ENCODE results near the gene AATK.
"Not testable (repeated sequence)": the region's sequence is repeated elsewhere in the genome, so short reads cannot be mapped to it uniquely, and the experiment has no call there.

Gene AATK

DNA sequence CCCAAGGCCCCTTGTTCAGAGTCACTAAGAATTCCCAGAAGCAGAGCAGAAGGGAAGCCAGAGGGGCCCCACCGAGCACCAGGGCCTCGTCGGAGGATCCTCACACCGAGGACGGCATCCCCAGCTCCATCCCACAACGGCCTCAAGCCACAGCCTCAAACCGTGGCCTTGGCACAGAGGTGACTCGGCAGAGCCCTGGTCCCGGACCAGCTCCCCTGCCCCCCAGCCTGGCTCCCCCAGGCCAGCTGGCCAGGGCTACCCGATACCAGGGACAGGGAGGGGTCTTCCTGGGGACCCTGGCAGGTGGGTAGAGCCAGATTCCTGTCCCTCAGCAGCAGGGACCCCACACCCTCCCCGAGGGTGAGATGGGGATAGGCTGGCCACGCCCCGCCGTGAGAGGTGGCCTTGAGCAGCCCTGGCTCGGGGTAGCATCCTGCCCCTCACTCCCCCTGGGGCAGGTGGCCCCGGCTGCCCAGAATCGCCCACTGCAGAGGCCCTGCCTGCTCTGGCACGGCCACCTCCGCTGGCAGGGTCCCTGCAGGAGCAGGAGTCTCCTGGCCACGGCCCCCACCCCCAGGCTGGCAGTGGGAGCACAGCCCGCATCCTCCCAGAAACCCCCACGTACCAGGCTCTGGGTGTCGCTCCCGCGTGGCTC is 6.3 kb downstream of the AATK start:
- DNase-seq: no peak

- DNase-seq: no peak
Observed at GRCh38 chr17:81158688-81159590, 7.1 kb downstream of the AATK start.

- no peak for DNase-seq
Observed at GRCh38 chr17:81157848-81158687, 8.0 kb downstream of the AATK start.

GRCh38 chr17:81156866-81157805 is 8.9 kb downstream of the AATK start:
- no peak for DNase-seq

DNA sequence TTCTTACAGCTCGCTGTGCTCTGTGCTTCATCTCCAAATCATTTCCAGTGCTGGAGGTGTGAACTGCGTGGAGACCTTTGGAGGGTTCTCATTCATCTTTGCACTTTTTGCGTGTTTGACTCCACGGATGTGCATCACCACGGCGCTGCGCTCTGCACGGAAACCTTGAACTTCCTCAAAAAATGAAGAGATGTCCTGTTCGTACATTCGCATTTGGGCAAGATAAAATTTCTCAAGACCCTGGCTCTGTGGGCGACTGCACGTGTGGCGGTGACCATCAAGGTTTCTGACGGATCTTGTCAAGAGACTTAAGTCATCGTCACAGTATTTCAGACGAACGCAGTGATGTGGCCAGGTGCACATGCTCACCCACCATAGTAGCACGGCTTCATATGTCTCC is 11.1 kb downstream of the AATK start:
- no peak for DNase-seq

DNA sequence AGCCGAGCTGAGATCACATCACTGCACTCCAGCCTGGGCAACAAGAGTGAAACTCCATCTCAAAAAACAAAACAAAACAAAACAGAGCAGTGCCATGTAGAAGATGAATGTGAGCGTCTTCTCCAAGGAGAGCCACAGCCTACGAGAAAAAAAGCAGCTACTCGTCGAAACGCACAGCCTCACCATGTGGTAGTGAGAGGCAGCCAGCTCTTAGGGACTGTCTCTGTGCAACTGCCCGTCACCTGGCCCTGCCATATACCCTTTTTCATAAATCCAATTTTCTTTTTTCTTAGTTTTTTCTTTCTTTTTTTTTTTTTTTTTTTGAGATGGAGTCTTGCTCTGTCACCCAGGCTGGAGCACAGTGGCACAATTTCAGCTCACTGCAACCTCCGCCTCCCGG is 12.0 kb downstream of the AATK start:
- not testable (repeated sequence) for DNase-seq

DNA sequence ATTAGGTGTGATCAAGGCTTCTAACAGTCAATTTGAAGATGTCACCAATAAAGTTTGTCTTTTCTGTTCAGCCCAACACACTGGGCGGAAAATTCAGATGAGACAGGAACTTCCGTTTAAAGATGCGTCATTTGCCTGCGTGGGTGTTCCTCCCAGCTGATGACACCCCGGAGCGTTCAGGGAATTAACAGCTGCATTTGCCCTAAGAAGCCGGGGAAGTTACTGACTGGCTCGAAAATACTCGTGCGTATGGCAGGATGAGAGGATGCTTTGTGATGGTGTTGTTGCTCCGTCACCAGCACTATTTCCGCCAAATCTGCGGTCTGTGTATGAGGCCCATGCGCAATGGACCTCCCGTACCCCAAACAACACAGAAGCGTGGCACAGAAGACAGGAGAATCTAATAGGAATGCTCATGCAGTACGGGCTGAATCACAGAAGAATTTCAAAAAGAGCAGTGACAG is 12.6 kb downstream of the AATK start:
- no peak for DNase-seq

GRCh38 chr17:81152288-81152828 is 13.7 kb downstream of the AATK start:
- DNase-seq: no peak

- DNase-seq: no peak
Observed at GRCh38 chr17:81151278-81151677, 14.7 kb downstream of the AATK start.

DNA sequence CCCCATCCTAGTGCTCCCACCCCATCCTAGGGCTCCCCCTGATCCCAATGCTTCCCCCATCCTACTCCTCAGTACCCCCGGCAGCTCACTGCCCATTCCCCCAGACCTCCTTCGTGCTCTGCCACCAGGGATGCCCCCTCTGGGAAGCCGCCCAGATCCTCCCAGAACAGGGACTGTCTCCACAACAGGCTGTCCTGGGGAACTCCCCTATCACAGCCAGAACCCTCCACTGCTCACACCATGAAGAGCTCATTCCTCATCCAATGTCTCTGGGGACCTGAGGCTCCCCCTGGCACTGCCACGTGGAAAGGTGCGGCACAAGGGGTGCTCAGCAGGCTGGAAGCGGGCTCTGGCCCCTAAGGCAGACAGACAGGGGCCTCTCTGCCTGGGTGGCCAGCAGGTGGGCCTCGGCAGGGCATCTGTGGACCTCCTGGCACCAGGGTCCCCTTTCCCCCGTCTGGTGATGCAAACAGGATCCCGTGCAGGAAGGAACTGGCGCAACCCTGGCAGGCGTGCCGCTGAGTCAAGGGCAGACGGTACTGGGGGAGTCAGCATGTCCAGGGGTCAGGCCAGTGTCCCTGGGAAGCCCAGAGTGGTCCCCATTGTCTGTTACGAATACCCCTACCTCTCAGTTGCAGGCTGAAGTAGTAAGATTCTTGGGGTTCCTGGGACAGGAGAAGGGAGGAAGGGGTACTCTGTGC is 15.5 kb downstream of the AATK start:
- no peak for DNase-seq

DNA sequence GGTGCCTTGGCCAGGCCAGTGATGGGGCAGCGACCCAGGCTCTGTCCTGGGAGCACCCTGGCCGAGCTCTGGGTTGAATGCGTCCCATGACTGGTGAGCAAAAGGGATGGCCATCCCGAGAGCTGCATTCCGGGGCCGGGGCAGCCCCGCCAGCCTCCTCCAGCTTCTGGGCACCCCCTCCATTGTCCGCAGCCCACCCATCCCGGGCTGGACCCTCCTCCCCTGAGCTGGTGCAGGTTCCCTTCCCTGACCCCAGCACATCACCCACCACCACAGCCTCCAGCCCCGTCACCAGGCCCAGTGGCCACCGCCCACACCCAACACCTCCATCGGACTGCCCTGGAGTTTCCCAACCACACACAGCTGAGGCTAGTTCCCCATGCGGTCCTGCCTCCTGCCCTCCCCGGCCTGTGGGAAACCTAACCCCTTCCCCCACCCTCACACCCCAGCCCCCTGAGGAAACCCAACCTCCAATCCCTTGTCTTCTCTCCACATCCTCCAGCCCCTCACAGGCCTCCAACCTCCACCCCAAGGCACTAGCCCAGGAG is 17.0 kb downstream of the AATK start:
- DNase-seq: no peak

GRCh38 chr17:81148571-81148970 is 17.4 kb downstream of the AATK start:
- no peak for DNase-seq

DNA sequence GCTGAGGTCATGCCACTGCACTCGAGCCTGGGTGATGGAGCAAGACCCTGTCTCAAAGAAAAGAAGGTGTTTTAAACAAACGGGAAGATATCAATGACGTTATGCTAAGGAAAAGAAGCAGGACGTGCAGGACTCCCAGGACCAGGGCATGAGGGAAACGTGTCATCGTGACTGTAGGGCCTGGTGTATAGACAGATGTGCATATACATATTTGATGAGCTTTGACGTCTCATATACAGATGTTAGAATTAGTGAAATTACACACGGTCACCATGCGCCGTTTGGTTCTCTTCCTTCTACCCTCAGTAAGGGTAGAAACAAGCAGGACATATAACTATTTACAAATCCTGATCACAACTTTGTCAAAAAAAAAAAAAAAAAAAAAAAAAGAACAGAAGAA is 18.3 kb downstream of the AATK start:
- no peak for DNase-seq

GRCh38 chr17:81146208-81146607 is 19.8 kb downstream of the AATK start:
- DNase-seq: not testable (repeated sequence)

DNA sequence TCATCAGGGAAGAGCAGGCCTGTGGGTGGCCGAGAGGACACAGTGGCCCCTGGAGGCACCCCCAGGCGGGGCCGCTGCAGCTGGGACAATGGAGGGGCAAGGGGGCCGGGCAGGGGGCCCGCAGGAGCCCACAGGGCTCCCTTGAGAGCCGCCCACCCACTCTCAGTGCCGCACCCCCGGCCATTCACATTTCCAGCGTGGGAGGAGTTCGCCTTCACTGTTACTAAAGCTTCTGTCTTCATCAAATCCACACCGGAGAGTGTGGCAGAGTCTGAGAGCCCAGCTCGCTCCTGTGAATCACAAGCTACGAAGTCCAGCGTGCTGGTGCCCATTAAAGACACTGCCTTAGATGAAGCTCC is 21.6 kb downstream of the AATK start:
- DNase-seq: no peak

- no peak for DNase-seq
Observed at GRCh38 chr17:81143717-81144422, 22.2 kb downstream of the AATK start.

GRCh38 chr17:81143200-81143527 is 22.9 kb downstream of the AATK start:
- no peak for DNase-seq

GRCh38 chr17:81142301-81143199 is 23.5 kb downstream of the AATK start:
- DNase-seq: peak; percentile 38 to 58

DNA sequence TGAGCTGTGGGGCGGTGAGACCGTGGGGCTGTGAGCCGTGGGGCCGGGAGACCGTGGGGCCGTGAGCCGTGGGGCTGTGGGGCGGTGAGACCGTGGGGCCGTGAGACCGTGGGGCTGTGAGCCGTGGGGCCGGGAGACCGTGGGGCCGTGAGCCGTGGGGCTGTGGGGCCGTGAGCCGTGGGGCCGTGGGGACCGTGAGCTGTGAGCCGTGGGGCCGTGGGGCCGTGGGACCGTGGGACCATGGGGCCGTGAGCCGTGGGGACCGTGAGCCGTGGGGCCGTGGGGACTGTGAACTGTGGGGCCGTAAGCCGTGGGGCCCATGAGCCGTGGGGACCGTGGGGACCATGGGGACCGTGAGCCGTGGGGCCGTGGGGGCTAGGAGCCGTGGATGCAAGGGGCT is 25.3 kb downstream of the AATK start:
- no peak for DNase-seq
